GM12878 (cell line): ENCODE data around the gene HTRA2. TPM values are rescaled to one million over a fixed set of nuclear protein-coding genes. Genes with fewer than 3 reads are reported as not detected.

ENCODE experiments used
- ATAC-seq: fragments of 200-7000 bp; cut with Tn5 transposase; 3 replicates; pipeline ENCODE4 v1.9.1; 2020; ENCODE audit warnings: mild to moderate bottlenecking, moderate library complexity
- BruUV-seq: library from RNA; stranded (reverse); fragments of 400-500 nt; replicated peaks from 2 replicates; lab custom pipeline; 2021; lab: Mats Ljungman, UMichigan
- CTCF ChIA-PET: fragments of 300-600 bp; sonication (Branson Sonifier 250); formaldehyde crosslinking; extraction: SDS; loops from one replicate; lab custom pipeline; 2021; ENCODE audit warnings: inconsistent platforms; lab: Yijun Ruan, JAX
- POLR2A ChIA-PET: fragments of 350-600 bp; formaldehyde crosslinking; extraction: SDS; loops from one replicate; lab custom pipeline; 2021; ENCODE audit warnings: inconsistent platforms; lab: Charles Lee
- RAD21 ChIA-PET: fragments of 300-600 bp; sonication (Branson Sonifier 250); formaldehyde crosslinking; loops from one replicate; lab custom pipeline; 2023; ENCODE audit warnings: antibody characterized with exemption; ENCODE audit not compliant: unreplicated experiment; lab: Charles Lee
- SMC1A ChIA-PET: fragments of 300-600 bp; sonication (Branson Sonifier 250); formaldehyde crosslinking; loops from one replicate; lab custom pipeline; 2023; ENCODE audit not compliant: unreplicated experiment, uncharacterized antibody; lab: Charles Lee
- DNase-seq: peaks from one replicate; pipeline ENCODE4 v3.0.0-alpha.2; 2011; ENCODE audit warnings: low read depth, low spot score
- FAIRE-seq: peaks from 3 replicates; lab custom pipeline; 2011; peaks lifted over from hg19 to GRCh38; lab: Jason Lieb, UNC
- H2AFZ ChIP-seq: 2 replicates; pipeline ENCODE4 v1.6.0; 2011; ENCODE audit warnings: low read depth, low read length, control low read depth; ENCODE audit not compliant: control insufficient read depth
- H3K27ac ChIP-seq: 2 replicates; pipeline ENCODE4 v1.5.1; 2011; ENCODE audit warnings: control low read depth; ENCODE audit not compliant: control insufficient read depth, insufficient read depth
- H3K27me3 ChIP-seq, 2 experiments: replicated peaks in 1 of 2; 2 replicates each; pipeline versions ENCODE4 v1.6.0 to v1.6.1; 2011; ENCODE audit warnings: low read length in 1 of 2; ENCODE audit not compliant: control insufficient read depth in 2 of 2, insufficient read depth in 2 of 2
- H3K36me3 ChIP-seq, 2 experiments: 2 replicates each; pipeline ENCODE4 v1.5.1; 2011; ENCODE audit warnings: low read length in 1 of 2; ENCODE audit not compliant: control insufficient read depth in 2 of 2, insufficient read depth in 2 of 2
- H3K4me1 ChIP-seq: 2 replicates; pipeline ENCODE4 v1.6.1; 2011; ENCODE audit warnings: mild to moderate bottlenecking, low read length, moderate library complexity, mixed read lengths; ENCODE audit not compliant: control insufficient read depth, insufficient read depth
- H3K4me2 ChIP-seq: 2 replicates; pipeline ENCODE4 v1.6.0; 2011; ENCODE audit warnings: control low read depth; ENCODE audit not compliant: control insufficient read depth, insufficient read depth
- H3K4me3 ChIP-seq: fragments of 200-600 bp; sonication (generic); 2 replicates; pipeline ENCODE4 v1.5.1; 2016
- H3K79me2 ChIP-seq: 2 replicates; pipeline ENCODE4 v1.6.0; 2011; ENCODE audit warnings: low read length; ENCODE audit not compliant: control insufficient read depth, insufficient read depth
- H3K9ac ChIP-seq: 2 replicates; pipeline ENCODE4 v1.8.0; 2011; ENCODE audit warnings: low read length, control low read depth, mixed read lengths; ENCODE audit not compliant: control insufficient read depth, insufficient read depth
- H3K9me3 ChIP-seq: replicated peaks from 3 replicates; pipeline ENCODE4 v1.5.1; 2011; ENCODE audit warnings: mild to moderate bottlenecking, low read length; ENCODE audit not compliant: control insufficient read depth, insufficient read depth
- H4K20me1 ChIP-seq: 2 replicates; pipeline ENCODE4 v1.6.0; 2011; ENCODE audit not compliant: control insufficient read depth, insufficient read depth
- CEBPB ChIP-seq, 2 experiments: fragments of 150-350 bp in 1 of 2; IDR thresholded peaks; 2 replicates each; pipeline ENCODE4 v1.6.1; 2012 to 2014; ENCODE audit warnings: low read depth in 2 of 2, low read length in 2 of 2, borderline replicate concordance in 1 of 2, inconsistent platforms in 1 of 2
- CTCF ChIP-seq, 3 experiments: IDR thresholded peaks in 2 of 3; conservative IDR thresholded peaks in 1 of 3; 2 replicates each; pipeline ENCODE4 v1.5.1; 2011; ENCODE audit warnings: low read depth in 3 of 3, low read length in 3 of 3, mild to moderate bottlenecking in 3 of 3, control low read depth in 2 of 3, moderate library complexity in 2 of 3, inconsistent platforms in 1 of 3, mixed read lengths in 1 of 3; ENCODE audit not compliant: control insufficient read depth in 2 of 3, insufficient read depth in 1 of 3; ENCODE audit errors: extremely low read depth in 1 of 3
- E2F4 ChIP-seq: IDR thresholded peaks from 2 replicates; pipeline ENCODE4 v1.6.1; 2012; ENCODE audit warnings: low read depth, low read length, improper control_type of control experiment
- ELK1 ChIP-seq: IDR thresholded peaks from 2 replicates; pipeline ENCODE4 v1.6.1; 2012; ENCODE audit warnings: low read depth, low read length, improper control_type of control experiment
- POU2F2 ChIP-seq: IDR thresholded peaks from 3 replicates; pipeline ENCODE4 v1.6.1; 2011; ENCODE audit warnings: low read depth, mild to moderate bottlenecking, low read length, borderline replicate concordance
- RAD21 ChIP-seq: IDR thresholded peaks from 2 replicates; pipeline ENCODE4 v1.6.1; 2011; ENCODE audit warnings: mild to moderate bottlenecking, low read depth, low read length, moderate library complexity; ENCODE audit not compliant: insufficient read depth
- RB1 ChIP-seq: fragments of 450-650 bp; formaldehyde crosslinking; IDR thresholded peaks from 2 replicates; pipeline ENCODE4 v1.6.1; 2017; ENCODE audit warnings: mild to moderate bottlenecking, borderline replicate concordance
- SPI1 ChIP-seq: IDR thresholded peaks from 2 replicates; pipeline ENCODE4 v1.6.1; 2011; ENCODE audit warnings: low read depth, mild to moderate bottlenecking, low read length, moderate library complexity, borderline replicate concordance; ENCODE audit not compliant: insufficient read depth
- STAT1 ChIP-seq: fragments of 450-650 bp; conservative IDR thresholded peaks from 2 replicates; pipeline ENCODE4 v1.6.1; 2014; ENCODE audit warnings: antibody characterized with exemption, mild to moderate bottlenecking
- ZNF622 ChIP-seq: fragments of 450-650 bp; IDR thresholded peaks from 2 replicates; pipeline ENCODE4 v1.6.1; 2017; ENCODE audit warnings: mild to moderate bottlenecking, inconsistent platforms
- WGBS: methylation state at CpG from one replicate; pipeline ENCODE4 v1.1.6; 2016; ENCODE audit warnings: low lambda C conversion rate; ENCODE audit not compliant: insufficient replicate concordance, insufficient coverage; ENCODE audit errors: missing lambda C conversion rate; 5-methylcytosine and 5-hydroxymethylcytosine counted together
- in situ Hi-C: fragments of 300-500 bp; cut with MboI; formaldehyde crosslinking; loops from 9 replicates; pipeline ENCODE4 v1.14.3; 2018; ENCODE audit warnings: mixed read lengths
- intact Hi-C: fragments of 100-400 bp; cut with micrococcal nuclease; formaldehyde crosslinking; loops from one replicate; pipeline ENCODE4 v1.14.2; 2022; ENCODE audit not compliant: unreplicated experiment
- polyA plus RNA-seq, 11 experiments: library from polyadenylated mRNA; depleted of rRNA in 4 of 11; unstranded in 6 of 11; stranded (reverse) in 5 of 11; fragments of >200 nt; fragmentation: Nextera tagmentation in 4 of 11; fragmentation: Illumina TruSeq in 1 of 11; extraction: Ambion mirVana in 4 of 11; extraction: Trizol in 1 of 11; gene quantifications; 1 replicate in 1 of 11; 2 replicates in 10 of 11; pipeline versions ENCODE4 v1.2.1 to v1.2.3, GENCODE V29; 2011 to 2016; ENCODE audit warnings: inconsistent platforms in 2 of 11, missing spikeins in 2 of 11, low read depth in 1 of 11
- total RNA-seq, 4 experiments: library from RNA; depleted of rRNA in 3 of 4; stranded (reverse); fragments of >200 nt in 3 of 4; fragmentation: Illumina TruSeq in 1 of 4; extraction: Trizol in 1 of 4; gene quantifications; 2 replicates each; pipeline versions ENCODE4 v1.2.1 to v1.2.3, GENCODE V29; 2013 to 2021

HTRA2 gene
- total and polyA plus RNA-seq, 10 of the 15 experiments (the other 5 are each of a cell fraction or from before 2014, with no cell fraction given), result 42.3 to 73.9 (median 54.6) TPM

- TF ChIP-seq STAT1 (no peak), CTCF (IDR thresholded peaks at IDR 0.05 in 2 of 3, conservative IDR thresholded peaks at IDR 0.05 in 1 of 3; ENCODE audit: control insufficient read depth in 2 of 3, extremely low read depth in 1 of 3, insufficient read depth in 1 of 3, low read depth in 3 of 3, low read length in 3 of 3) (no peak)
These were observed 46.6 kb downstream of the HTRA2 start (continued) for GRCh38 chr2:74576211-74576862.

- FAIRE-seq, result no peak
- no peak for DNase-seq
- Histone ChIP-seq H3K4me1 (peaks cover 52% of the 10 kb centered on the region), H3K4me3 (no peak overlapping the region), H3K27me3 (no peaks in the 10 kb centered on the region), H3K27ac (peak overlapping the region; percentile 67; the same call in 1 of the 2 replicates)
- ChIA-PET POLR2A (interaction anchor here (0.9 to 25.0 kb wide), 12 partner anchors 8 to 108 kb away, joined by 3 to 441 read pairs (median 4); partner anchors contain the start of genes AUP1, DOK1, HTRA2 and LOXL3), CTCF (interaction anchor here (0.7 to 17.4 kb wide), 14 partner anchors 10 to 102 kb away, joined by 3 to 281 read pairs (median 3); partner anchors contain the start of genes AUP1, CCDC142, HTRA2 and PCGF1)
- 0% methylated on average over 1 of the region's 1 CpG for WGBS
- in situ Hi-C loops, result no loop called here
- TF ChIP-seq E2F4 (no peak), RAD21 (peak; percentile 15; the same call in 1 of the 2 replicates), CEBPB (IDR thresholded peaks at IDR 0.05; ENCODE audit: borderline replicate concordance in 1 of 2, low read depth in 2 of 2, low read length in 2 of 2) (no peak), SPI1 (peak; percentile 66), POU2F2 (no peak), ZNF622 (no peak), ELK1 (no peak), RB1 (no peak)
- TF ChIP-seq, all 136 proteins: peak for 2
- SMC1A ChIA-PET, result interaction anchor here (0.7 to 16.6 kb wide), 15 partner anchors 10 to 479 kb away, joined by 3 to 371 read pairs (median 5); partner anchors contain the start of genes AUP1, CCDC142, HTRA2 and INO80B
- Histone ChIP-seq H3K9me3 (no peaks in the 10 kb centered on the region), H2AFZ (peak overlapping the region; percentile 31), H3K79me2 (no peaks in the 10 kb centered on the region), H3K9ac (no peak overlapping the region), H4K20me1 (no peaks in the 10 kb centered on the region), H3K4me2 (peak overlapping the region; percentile 21), H3K36me3 (no peaks in the 10 kb centered on the region)
- BruUV-seq, result no TSS peak
- intact Hi-C loops, result no loop called here
- RAD21 ChIA-PET, result interaction anchor here (0.8 to 10.3 kb wide), 14 partner anchors 9 to 136 kb away, joined by 3 to 152 read pairs (median 4); partner anchors contain the start of genes AUP1, HTRA2, INO80B and LOXL3
- no peak for ATAC-seq
These were observed 47.1 kb downstream of the HTRA2 start for GRCh38 chr2:74576863-74577229.
